Superior temporal gyrus (tissue), 1 donor: ENCODE results near the gene CFB.

Source experiments
- DNase-seq: peaks from one replicate; pipeline ENCODE4 v3.0.0-alpha.2; 2016; ENCODE audit errors: extremely low spot score

CFB gene

GRCh38 chr6:31948306-31948705 is 2.4 kb downstream of the CFB start:
- no peak for DNase-seq

- DNase-seq, result no peak
Measured at GRCh38 chr6:31948753-31949413, 3.0 kb downstream of the CFB start.

DNA sequence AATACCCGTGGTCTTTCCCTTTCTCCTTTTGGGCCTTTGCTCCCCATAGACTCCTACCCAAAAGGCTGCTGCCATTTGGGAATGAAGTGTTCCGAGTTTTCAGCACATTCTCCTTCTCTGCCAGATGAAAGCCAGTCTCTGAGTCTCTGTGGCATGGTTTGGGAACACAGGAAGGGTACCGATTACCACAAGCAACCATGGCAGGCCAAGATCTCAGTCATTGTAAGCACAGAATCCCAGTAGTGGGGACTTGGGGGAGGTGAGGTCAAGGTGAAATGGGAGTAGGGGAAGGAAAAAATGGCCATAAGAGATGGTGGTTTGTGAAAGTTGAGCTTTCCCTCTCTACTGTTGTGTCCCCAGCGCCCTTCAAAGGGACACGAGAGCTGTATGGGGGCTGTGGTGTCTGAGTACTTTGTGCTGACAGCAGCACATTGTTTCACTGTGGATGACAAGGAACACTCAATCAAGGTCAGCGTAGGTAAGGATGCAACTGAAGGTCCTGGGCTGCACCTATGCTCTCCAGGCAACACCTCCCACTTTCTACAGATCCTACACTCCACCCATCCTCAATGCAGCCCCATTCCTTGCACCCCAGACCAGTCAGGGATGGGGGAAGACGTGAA is 4.1 kb downstream of the CFB start:
- DNase-seq, result no peak

DNA sequence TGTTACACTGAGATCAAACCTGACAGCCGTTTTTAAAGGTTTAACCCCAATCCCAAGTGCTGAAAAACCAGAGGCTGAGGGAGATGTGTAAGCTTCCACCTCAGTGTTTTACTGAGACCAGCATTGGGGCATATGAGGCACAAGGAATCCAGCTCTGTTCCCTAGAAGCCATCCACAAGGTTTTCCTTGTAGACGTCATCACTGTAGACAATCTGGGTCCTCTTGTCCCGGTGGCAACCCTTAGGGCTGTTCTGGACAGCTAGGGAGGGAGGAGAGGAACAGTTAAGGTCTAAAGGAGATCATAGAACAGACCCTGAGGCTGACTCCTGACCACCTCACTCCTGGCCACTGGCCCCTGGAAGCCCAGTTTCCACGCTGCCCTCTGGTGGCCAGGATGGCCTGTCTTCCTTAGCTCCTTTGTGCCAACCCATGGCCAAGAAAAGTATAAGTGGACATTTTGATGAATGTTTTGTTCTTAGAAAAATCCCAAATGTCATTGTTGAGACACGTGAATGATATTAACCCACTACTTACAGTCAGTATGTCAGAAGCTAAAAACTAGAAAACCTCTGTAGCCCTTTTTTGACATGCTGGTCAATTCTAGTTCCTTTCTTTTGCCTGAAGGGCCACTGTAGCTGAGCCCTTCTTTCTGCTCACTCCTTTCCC is 6.4 kb downstream of the CFB start:
- peak; percentile 80 for DNase-seq

- no peak for DNase-seq
Measured at GRCh38 chr6:31952890-31953289, 7.0 kb downstream of the CFB start.

DNA sequence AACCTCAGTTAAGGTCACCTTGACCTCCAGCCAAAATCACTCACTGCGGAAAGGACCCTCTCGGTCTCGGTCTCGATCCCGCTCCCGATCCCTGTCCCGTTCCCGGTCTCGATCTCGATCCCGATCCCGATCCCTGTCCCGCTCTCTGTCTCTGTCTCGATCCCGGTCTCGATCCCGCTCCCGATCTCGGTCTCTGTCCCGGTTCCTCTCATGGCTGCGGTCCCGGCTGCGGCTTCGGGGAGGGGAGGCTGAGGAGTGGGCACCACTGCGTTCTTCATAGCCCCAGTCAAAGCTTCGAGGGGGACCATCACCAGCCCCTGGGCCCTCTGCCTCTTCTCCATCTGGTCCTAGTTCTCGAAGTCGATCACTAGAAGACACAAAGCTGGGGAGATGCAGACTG is 8.6 kb downstream of the CFB start:
- DNase-seq, result no peak

DNA sequence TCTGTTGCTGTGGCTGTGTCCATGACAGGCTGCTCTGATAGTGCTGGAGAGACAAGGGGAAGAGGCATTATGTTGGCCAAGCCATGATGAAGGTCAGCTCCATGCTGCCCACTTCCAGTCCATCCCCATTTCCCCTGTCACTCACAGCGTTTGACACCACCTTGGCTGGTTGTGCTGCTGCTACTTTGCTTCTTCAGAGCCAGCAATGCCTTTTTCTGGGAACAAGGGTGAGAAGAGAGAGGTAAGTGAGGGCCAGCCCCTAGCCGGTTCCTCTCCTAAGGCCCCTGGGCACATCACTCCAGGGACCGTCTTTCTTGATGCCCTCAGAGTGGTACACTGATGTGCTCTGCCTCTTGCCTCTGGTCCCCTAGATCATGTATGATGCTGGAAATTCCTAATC is 10.9 kb downstream of the CFB start:
- no peak for DNase-seq

DNA sequence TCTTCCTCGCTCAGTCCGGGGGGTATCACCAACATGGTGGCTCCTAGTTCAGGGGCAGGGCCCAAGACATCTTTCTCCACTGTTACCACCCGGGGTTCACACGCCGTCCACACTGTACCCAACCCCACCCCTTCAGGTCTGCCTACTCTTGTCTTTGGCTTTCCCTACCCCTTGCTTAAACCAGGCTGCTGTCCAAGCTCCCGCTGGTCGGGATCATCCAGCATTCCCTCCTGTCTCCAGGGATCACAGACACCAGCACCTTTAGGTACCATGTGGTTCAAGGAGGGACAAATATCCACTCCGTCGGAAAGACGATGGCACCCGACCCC is 12.5 kb downstream of the CFB start:
- DNase-seq, result peak; percentile 9

- peak; percentile 99 for DNase-seq
Measured at GRCh38 chr6:31958741-31959739, 13.1 kb downstream of the CFB start, which contains the start of the genes NELFE and SKIC2. NELFE (minus strand) TSS chr6:31958971; CDS start chr6:31958446, 525 bp downstream. SKIC2 (plus strand) TSS chr6:31959175; CDS start chr6:31959193, 18 bp downstream.

GRCh38 chr6:31961616-31962015 is 15.7 kb downstream of the CFB start:
- no peak for DNase-seq

- no peak for DNase-seq
Measured at GRCh38 chr6:31963921-31964320, 18.0 kb downstream of the CFB start.

DNA sequence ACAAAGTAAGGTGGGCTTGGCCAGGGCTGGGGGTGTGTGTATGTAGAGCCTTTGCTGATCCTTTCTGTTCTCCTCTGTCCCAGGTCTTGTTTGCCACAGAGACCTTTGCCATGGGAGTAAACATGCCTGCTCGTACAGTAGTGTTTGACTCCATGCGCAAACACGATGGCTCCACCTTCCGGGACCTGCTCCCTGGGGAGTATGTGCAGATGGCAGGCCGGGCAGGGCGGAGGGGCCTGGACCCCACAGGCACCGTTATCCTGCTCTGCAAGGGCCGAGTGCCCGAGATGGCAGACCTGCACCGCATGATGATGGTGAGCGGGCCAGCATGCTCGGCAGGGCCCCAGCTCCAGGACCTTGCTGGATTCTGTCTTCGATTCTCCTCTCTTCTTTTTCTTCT is 19.8 kb downstream of the CFB start:
- DNase-seq, result no peak

GRCh38 chr6:31966506-31966905 is 20.6 kb downstream of the CFB start:
- DNase-seq, result no peak

DNA sequence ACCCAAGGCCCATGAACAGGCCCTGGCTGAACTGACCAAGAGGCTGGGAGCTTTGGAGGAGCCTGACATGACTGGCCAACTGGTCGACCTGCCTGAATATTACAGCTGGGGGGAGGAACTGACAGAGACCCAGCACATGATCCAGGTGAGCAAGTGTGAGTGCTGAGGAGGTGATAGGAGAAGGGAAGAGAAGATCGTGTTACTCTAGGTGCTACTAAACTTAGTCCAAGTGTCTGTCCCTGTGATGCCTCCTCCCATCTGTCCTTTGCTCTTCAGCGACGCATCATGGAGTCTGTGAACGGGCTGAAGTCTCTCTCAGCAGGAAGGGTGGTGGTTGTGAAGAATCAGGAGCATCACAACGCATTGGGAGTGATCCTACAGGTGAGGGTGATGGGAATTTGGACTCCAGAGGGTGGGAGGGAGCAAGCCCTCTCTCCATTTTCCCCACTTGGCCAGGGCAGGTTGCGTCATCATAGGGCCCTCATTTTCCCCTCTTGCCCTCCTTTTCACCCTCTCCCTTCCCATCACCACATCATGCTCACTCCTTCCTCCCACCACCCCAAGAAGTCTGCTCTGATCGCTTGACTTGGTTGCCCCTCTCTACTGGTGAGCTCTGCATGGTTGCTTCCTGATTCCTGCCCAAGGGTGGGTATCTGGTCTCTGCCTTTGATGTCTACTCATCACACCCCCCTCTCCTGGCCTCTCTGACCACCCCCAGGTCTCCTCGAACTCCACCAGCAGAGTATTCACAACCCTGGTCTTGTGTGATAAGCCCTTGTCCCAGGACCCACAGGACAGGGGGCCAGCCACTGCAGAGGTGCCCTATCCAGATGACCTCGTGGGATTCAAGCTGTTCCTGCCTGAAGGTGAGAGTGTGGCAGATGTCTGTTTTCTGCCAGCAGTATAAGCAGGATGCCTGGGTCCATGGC is 21.4 kb downstream of the CFB start:
- no peak for DNase-seq

- DNase-seq, result no peak
Measured at GRCh38 chr6:31967926-31968320, 22.0 kb downstream of the CFB start.

DNA sequence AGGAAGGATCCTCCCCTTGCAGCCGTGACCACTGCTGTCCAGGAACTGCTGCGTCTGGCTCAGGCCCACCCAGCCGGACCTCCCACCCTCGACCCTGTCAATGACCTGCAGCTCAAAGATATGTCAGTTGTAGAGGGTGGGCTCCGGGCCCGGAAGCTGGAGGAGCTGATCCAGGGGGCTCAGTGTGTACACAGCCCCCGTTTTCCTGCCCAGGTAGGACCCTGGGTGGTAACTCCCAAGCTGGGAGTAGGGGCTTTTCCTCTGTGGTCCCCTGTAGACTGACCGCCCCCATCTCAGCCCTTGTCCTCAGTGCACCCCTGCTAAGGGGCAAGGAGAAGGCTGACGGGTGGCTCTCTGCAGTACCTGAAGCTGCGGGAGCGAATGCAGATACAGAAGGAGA is 22.4 kb downstream of the CFB start:
- no peak for DNase-seq

- DNase-seq, result no peak
Measured at GRCh38 chr6:31968791-31969711, 23.2 kb downstream of the CFB start.

GRCh38 chr6:31969712-31970603 is 24.1 kb downstream of the CFB start:
- DNase-seq, result no peak
